ENCODE results near the gene TRIO.

GRCh38 chr5:14445013-14445412 is 301.9 kb downstream of the TRIO start:
- TF ChIP-seq RBBP5 (conservative IDR thresholded peaks at IDR 0.05) (no peak), POLR2A (IDR thresholded peaks at IDR 0.05; ENCODE audit: low read depth, low read length) (no peak), RAD21 (IDR thresholded peaks at IDR 0.05; ENCODE audit: insufficient read depth, low read depth, low read length) (no peak), EZH2 (IDR thresholded peaks at IDR 0.05; ENCODE audit: borderline replicate concordance, control insufficient read depth, low read depth, low read length) (no peak), USF2 (IDR thresholded peaks at IDR 0.05; ENCODE audit: borderline replicate concordance, low read depth, low read length) (no peak), CEBPB (IDR thresholded peaks at IDR 0.05; ENCODE audit: borderline replicate concordance in 1 of 2, low read depth in 2 of 2, low read length in 2 of 2) (no peak), CTCF (IDR thresholded peaks at IDR 0.05 in 2 of 3, conservative IDR thresholded peaks at IDR 0.05 in 1 of 3; ENCODE audit: control insufficient read depth in 2 of 3, extremely low read depth in 1 of 3, insufficient read depth in 1 of 3, low read depth in 3 of 3, low read length in 3 of 3) (no peak), E4F1 (IDR thresholded peaks at IDR 0.05; ENCODE audit: borderline replicate concordance, partially characterized antibody) (no peak), NFXL1 (IDR thresholded peaks at IDR 0.05; ENCODE audit: borderline replicate concordance) (no peak), CBX5 (IDR thresholded peaks at IDR 0.05; ENCODE audit: low read depth) (no peak), HDAC6 (IDR thresholded peaks at IDR 0.05; ENCODE audit: unreplicated experiment) (no peak)
- TF ChIP-seq, protein P1, sequence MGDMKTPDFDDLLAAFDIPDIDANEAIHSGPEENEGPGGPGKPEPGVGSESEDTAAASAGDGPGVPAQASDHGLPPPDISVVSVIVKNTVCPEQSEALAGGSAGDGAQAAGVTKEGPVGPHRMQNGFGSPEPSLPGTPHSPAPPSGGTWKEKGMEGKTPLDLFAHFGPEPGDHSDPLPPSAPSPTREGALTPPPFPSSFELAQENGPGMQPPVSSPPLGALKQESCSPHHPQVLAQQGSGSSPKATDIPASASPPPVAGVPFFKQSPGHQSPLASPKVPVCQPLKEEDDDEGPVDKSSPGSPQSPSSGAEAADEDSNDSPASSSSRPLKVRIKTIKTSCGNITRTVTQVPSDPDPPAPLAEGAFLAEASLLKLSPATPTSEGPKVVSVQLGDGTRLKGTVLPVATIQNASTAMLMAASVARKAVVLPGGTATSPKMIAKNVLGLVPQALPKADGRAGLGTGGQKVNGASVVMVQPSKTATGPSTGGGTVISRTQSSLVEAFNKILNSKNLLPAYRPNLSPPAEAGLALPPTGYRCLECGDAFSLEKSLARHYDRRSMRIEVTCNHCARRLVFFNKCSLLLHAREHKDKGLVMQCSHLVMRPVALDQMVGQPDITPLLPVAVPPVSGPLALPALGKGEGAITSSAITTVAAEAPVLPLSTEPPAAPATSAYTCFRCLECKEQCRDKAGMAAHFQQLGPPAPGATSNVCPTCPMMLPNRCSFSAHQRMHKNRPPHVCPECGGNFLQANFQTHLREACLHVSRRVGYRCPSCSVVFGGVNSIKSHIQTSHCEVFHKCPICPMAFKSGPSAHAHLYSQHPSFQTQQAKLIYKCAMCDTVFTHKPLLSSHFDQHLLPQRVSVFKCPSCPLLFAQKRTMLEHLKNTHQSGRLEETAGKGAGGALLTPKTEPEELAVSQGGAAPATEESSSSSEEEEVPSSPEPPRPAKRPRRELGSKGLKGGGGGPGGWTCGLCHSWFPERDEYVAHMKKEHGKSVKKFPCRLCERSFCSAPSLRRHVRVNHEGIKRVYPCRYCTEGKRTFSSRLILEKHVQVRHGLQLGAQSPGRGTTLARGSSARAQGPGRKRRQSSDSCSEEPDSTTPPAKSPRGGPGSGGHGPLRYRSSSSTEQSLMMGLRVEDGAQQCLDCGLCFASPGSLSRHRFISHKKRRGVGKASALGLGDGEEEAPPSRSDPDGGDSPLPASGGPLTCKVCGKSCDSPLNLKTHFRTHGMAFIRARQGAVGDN (IDR thresholded peaks at IDR 0.05), result no peak
